Islet precursor cell (in vitro differentiated cells): ENCODE results near the gene FBL.
"Not testable (repeated sequence)": the region's sequence is repeated elsewhere in the genome, so short reads cannot be mapped to it uniquely, and the experiment has no call there.

Experiments
- DNase-seq: peaks from one replicate; pipeline ENCODE4 v3.0.0-alpha.2; 2018

Gene FBL

DNA sequence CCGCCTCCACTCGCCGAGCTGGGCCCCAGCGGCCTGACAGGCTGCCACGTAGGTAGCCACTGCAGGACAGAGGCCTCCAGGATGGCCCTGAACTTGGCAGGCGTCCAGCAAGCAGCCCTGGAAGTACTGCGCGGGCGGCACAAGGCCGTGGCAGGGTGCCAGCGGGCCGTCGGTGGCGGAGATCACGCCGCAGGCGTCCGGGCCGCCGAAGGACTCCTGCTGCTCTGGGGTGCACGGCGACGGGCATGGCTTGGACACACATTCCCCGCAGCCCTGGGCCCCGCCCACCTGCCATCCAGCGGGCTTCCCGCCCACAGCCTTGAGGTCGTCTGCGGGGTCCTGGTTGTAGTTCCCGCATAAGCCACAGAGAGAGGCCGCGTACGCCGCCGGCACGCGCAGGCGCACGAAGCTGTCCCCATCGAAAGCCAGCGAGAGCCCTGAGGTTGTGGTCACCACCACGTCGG lies 29.3 kb upstream of the FBL start:
- DNase-seq, result not testable (repeated sequence)

DNA sequence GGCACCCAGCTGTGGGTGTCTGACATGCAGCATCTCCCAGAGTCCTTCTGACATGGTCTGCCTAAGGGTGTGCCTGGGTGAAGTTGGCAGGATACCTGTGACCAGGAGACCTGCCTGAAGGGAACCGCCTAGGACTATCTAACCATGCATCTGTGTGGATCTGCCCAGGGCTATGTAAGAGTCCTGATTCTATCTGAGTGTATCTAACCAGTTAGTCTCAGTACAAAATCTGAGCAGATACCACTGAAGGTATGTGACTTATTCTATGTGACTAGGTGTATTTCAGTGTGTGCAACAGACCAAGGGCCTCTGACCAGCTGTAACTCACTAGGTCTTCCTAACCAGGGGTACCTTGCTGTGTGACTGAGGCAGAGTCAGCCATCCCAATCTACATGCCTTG lies 28.2 kb upstream of the FBL start:
- DNase-seq, result no peak

- DNase-seq, result no peak
Observed at GRCh38 chr19:39873385-39873784, 27.2 kb upstream of the FBL start.

- DNase-seq, result peak; percentile 52
Observed at GRCh38 chr19:39871886-39872866, 26.0 kb upstream of the FBL start.

- no peak for DNase-seq
Observed at GRCh38 chr19:39871362-39871761, 25.2 kb upstream of the FBL start.

- DNase-seq, result peak; percentile 61
Observed at GRCh38 chr19:39870171-39870971, 24.2 kb upstream of the FBL start.

GRCh38 chr19:39867952-39868351 lies 21.8 kb upstream of the FBL start:
- DNase-seq, result no peak

DNA sequence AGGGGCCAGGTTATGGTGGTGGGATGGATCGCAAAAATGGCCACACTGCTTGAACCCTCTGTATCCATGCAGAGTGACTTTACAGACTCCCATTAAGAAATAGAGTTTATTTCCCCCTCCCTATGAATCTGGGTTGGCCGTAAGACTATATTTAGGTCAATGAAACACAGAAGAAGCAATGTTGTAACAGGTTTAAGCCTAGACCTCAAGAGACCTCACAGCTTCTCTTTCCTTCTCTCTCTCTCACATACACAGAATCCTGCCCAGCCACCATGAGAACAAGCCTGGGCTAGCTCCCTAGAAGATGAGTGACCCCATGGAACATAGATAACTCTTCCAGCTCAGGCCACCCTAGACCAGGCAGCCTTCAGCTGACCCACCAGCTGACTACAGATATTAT lies 21.0 kb upstream of the FBL start:
- no peak for DNase-seq

DNA sequence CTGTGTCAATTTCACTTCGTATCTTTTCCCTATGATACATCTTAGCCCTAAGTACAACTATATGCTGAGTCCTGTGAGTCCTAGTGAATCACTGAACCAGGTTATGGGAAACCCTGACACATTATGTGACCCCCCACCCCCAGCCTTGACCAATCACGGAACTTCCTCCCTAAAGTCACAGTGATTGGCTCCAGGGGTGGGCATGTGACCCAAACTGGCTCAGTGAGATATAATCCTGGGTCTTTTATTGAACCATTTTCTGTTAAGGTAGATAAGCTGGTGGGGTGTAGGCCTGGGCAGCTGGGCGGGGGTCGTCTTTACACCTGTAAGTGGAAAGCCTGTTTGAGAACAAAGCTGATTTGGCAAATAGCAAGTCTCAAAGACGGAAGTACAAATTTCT lies 19.8 kb upstream of the FBL start:
- DNase-seq, result no peak

- no peak for DNase-seq
Observed at GRCh38 chr19:39865186-39865585, 19.0 kb upstream of the FBL start.

DNA sequence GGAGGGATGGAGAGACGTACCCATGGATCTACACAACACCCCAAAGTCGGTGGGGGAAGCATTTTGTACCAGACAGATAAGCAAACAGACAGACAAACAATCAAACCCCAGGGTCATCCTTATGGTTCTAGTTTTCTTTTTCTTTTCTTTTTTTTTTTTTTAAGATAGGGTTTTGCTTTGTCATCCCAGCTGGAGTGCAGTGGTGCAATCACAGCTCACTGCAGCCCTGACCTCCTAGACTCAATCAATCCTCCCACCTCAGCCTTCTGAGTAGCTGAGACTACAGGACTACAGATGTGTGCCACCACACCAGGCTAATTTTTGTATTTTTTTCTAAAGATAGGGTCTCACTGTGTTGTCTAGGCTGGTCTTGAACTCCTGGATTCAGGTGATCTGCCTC lies 17.9 kb upstream of the FBL start:
- no peak for DNase-seq

- DNase-seq, result no peak
Observed at GRCh38 chr19:39858541-39858940, 12.4 kb upstream of the FBL start.

GRCh38 chr19:39852882-39853281 lies 6.7 kb upstream of the FBL start:
- no peak for DNase-seq

GRCh38 chr19:39850892-39851291 lies 4.7 kb upstream of the FBL start:
- DNase-seq, result no peak

GRCh38 chr19:39848392-39848791 lies 2.2 kb upstream of the FBL start:
- DNase-seq, result no peak

- DNase-seq, result no peak
Observed at GRCh38 chr19:39847525-39847924, 1.3 kb upstream of the FBL start.

- DNase-seq, result no peak
Observed at GRCh38 chr19:39846678-39847486, 703 bp upstream of the FBL start.

- DNase-seq, result no peak
Observed at GRCh38 chr19:39845584-39845932, 621 bp downstream of the FBL start.

DNA sequence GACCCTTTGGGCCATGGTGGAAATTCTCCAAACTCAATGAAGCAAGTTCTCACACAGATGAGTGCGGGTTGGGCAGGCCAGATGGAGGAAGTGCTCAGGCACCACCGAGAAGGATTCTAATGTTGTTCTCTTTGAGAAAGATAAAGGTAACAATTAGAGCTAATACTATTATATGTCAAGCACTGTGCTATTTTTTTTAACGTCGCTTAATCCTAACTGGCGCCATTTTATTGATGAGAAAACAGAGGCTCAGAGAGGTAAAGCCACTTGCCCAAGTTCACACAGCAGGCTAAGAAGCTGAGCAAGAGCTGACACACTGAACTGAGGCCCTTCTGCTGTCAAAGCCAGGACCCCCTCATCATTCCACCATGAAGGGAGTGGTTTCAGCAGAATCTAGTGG lies 1.0 kb downstream of the FBL start:
- no peak for DNase-seq

- DNase-seq, result no peak
Observed at GRCh38 chr19:39843919-39844793, 2.0 kb downstream of the FBL start.

GRCh38 chr19:39842693-39843435 lies 3.3 kb downstream of the FBL start:
- DNase-seq, result no peak
